Sigmoid colon (tissue), 7 donors: ENCODE data around the gene POLE. TPM values are rescaled to one million over a fixed set of nuclear protein-coding genes. Genes with fewer than 3 reads are reported as not detected.

Source experiments
- DNase-seq: peaks from one replicate; pipeline ENCODE4 v3.0.0-alpha.2; 2019
- H3K27ac ChIP-seq, 4 donors: fragments of 200-600 bp; sonication (generic); one replicate each; pipeline ENCODE4 v1.5.1; 2016 to 2019; ENCODE audit warnings: mild to moderate bottlenecking in 1 of 4
- H3K27me3 ChIP-seq, 3 donors: fragments of 200-600 bp; sonication (generic); one replicate each; pipeline ENCODE4 v1.5.1; 2019; ENCODE audit warnings: mild to moderate bottlenecking in 1 of 3
- H3K36me3 ChIP-seq, 4 donors: fragments of 200-600 bp; sonication (generic); one replicate each; pipeline ENCODE4 v1.5.1; 2016 to 2019
- H3K4me1 ChIP-seq, 4 donors: fragments of 200-600 bp; sonication (generic); one replicate each; pipeline ENCODE4 v1.5.1; 2017 to 2019
- H3K4me3 ChIP-seq, 4 donors: fragments of 200-600 bp; sonication (generic); one replicate each; pipeline ENCODE4 v1.5.1; 2017 to 2019; ENCODE audit warnings: mild to moderate bottlenecking in 2 of 4, moderate library complexity in 1 of 4
- H3K9me3 ChIP-seq, 4 donors: fragments of 200-600 bp in 3 of 4; sonication (generic) in 3 of 4; one replicate each; pipeline versions ENCODE4 v1.5.1 to v1.6.1; 2013 to 2019
- EP300 ChIP-seq, 4 donors: sonication (generic); formaldehyde crosslinking; IDR thresholded peaks; one replicate each; pipeline ENCODE4 v1.6.1; 2017; ENCODE audit warnings: antibody characterized with exemption in 4 of 4
- POLR2A ChIP-seq, 2 donors: fragments of 450-650 bp; IDR thresholded peaks; one replicate each; pipeline ENCODE4 v1.6.1; 2016; ENCODE audit warnings: antibody characterized with exemption in 2 of 2, mild to moderate bottlenecking in 2 of 2, moderate library complexity in 2 of 2
- POLR2AphosphoS5 ChIP-seq, 4 donors: sonication (generic); formaldehyde crosslinking; IDR thresholded peaks; one replicate each; pipeline ENCODE4 v1.6.1; 2017; ENCODE audit warnings: antibody characterized with exemption in 4 of 4
- WGBS, 2 donors: extraction: QIAGEN DNeasy Blood & Tissue Kit; methylation state at CpG; one replicate each; pipeline ENCODE4 v1.1.7; 2013; 5-methylcytosine and 5-hydroxymethylcytosine counted together
- intact Hi-C: fragments of 100-400 bp; cut with DNase I; formaldehyde crosslinking; loops from one replicate; pipeline ENCODE4 v1.15.1; 2023
- polyA plus RNA-seq, 3 donors: library from polyadenylated mRNA; stranded (reverse); fragments of 200-250 nt; gene quantifications; one replicate each; pipeline ENCODE4 v1.2.3, GENCODE V29; 2013
- total RNA-seq, 4 donors: library from RNA; depleted of rRNA; stranded (reverse); fragments of >200 nt; gene quantifications; one replicate each; pipeline ENCODE4 v1.1.0, GENCODE V29; 2016
- TF ChIP-seq, protein P1 (sequence below), 4 experiments: fragments of 450-650 bp in 3 of 4; fragments of 200-600 bp in 1 of 4; IDR thresholded peaks; one replicate each; pipeline ENCODE4 v1.5.1; 2016 to 2019; ENCODE audit warnings: antibody characterized with exemption in 4 of 4, mild to moderate bottlenecking in 3 of 4, moderate library complexity in 2 of 4
- donor health status: healthy with polysubstance abuse.
- donor health status: Bipolar disorder and iron deficiency.
- donor health status: healthy.

Gene POLE
- total and polyA plus RNA-seq, 7 donors: 11.1 to 37.4 (median 32.9) TPM

DNA sequence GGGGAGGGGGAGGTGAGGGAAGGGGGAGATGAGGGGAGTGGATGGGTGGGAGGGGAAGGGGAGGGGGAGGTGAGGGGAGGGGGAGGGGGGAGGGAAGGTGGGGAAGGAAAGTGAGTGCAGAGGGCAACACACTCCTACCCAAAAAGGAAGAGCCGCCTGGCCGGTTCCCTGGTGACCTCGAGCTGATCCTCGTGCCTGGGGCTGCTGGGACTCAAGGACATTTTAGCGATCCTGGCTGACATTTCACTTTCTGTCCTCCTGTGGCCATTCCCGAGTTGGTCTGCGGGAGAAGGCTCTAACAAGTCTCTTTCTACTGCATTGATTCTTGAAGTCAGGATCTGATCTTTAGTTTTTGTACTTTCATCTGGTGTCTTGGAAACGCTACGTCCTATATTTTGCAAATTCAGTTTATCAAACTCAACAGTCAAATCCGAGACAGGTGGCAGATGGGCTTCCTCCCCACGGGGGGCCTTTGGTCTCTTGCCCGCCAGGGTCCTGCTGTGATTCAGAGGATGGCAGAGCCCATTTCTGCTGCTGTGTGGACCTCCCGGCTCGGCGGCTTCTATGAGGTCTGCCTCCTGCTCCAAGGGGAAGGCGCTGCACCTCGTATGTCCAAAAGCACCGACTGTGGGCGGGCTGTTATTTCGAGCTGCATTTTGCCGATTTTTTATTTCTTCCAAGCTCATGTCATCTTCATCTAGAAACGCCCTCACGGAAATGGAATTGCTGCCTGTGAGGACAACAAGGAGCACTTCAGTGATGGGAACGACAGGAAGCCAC lies 42.6 kb upstream of the POLE start:
- H3K27me3 ChIP-seq: no peaks in the 10 kb centered on the region
- no peaks in the 10 kb centered on the region for H3K9me3 ChIP-seq
- H3K4me3 ChIP-seq: no peak overlapping the region
- no peaks in the 10 kb centered on the region for H3K4me1 ChIP-seq
- intact Hi-C loops: no loop called here
- DNase-seq: no peak
- peaks cover 47 to 96% (median 67%) of the 10 kb centered on the region in 4 donors for H3K36me3 ChIP-seq
- 89 to 91% methylated on average over 24 of the region's 24 CpGs for WGBS, 2 donors
- no peak overlapping the region for H3K27ac ChIP-seq
- TF ChIP-seq POLR2AphosphoS5 (IDR thresholded peaks at IDR 0.05) (no peak), EP300 (IDR thresholded peaks at IDR 0.05) (no peak), POLR2A (IDR thresholded peaks at IDR 0.05) (no peak)
- TF ChIP-seq, protein P1, sequence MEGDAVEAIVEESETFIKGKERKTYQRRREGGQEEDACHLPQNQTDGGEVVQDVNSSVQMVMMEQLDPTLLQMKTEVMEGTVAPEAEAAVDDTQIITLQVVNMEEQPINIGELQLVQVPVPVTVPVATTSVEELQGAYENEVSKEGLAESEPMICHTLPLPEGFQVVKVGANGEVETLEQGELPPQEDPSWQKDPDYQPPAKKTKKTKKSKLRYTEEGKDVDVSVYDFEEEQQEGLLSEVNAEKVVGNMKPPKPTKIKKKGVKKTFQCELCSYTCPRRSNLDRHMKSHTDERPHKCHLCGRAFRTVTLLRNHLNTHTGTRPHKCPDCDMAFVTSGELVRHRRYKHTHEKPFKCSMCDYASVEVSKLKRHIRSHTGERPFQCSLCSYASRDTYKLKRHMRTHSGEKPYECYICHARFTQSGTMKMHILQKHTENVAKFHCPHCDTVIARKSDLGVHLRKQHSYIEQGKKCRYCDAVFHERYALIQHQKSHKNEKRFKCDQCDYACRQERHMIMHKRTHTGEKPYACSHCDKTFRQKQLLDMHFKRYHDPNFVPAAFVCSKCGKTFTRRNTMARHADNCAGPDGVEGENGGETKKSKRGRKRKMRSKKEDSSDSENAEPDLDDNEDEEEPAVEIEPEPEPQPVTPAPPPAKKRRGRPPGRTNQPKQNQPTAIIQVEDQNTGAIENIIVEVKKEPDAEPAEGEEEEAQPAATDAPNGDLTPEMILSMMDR (IDR thresholded peaks at IDR 0.05): no peak

DNA sequence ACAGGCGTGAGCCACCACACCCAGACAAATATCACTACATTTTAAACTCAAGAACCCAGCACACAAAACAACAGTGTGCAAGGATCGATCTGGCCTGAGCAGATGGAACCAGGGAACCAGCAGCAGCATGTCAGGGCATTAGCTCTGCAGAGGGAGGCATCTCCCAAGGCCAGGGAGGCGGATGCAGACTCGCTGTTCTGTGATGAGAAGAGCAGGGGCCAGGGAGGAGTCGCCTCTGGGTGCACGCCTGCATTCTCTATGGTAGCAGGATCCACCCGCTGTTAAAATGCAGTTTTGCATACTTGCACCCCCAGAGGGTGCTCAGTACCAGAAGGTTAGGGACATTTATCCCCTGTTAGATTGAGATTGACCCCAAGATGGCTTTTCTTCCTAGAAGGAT lies 41.4 kb upstream of the POLE start:
- TF ChIP-seq POLR2AphosphoS5 (IDR thresholded peaks at IDR 0.05) (no peak), POLR2A (IDR thresholded peaks at IDR 0.05) (no peak), EP300 (IDR thresholded peaks at IDR 0.05) (no peak)
- TF ChIP-seq, protein P1 (IDR thresholded peaks at IDR 0.05): no peak
- no peaks in the 10 kb centered on the region for H3K4me1 ChIP-seq

DNA sequence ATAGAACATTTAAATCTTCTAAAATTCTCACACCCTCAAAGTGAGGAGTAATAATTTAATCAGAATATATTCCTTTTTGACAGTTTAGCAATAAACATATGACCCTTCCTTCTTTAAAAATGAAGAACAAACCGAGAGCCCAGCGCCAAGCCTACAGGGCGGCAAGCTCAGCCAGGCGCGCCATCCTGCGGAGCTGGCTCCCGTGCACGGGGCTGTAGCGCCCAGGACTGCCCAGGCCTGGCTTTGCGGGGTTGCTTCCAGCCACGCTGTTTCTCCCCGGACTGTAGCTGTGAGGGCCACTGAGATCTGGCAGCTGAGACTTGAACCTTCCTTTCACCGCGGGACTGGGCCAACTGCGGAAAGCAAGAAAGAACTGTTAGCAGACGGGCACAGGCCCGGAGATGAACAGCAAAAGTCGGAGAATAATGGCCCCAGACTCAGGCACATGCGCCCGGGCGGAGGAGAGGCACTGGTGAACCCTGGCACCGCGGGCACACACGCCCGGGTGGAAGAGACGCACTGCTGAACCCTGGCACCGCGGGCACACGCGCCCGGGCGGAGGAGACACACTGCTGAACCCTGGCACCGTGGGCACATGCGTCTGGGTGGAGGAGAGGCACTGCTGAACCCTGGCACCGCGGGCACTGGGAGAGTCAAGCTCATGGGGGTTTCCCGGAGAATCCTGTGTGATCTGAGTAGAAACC lies 40.1 kb upstream of the POLE start:
- Histone ChIP-seq H3K36me3 (peaks cover 35 to 96% (median 55%) of the 10 kb centered on the region in 4 donors), H3K27ac (no peak overlapping the region), H3K4me1 (no peaks in the 10 kb centered on the region), H3K27me3 (no peaks in the 10 kb centered on the region), H3K9me3 (no peaks in the 10 kb centered on the region), H3K4me3 (no peak overlapping the region)
- TF ChIP-seq EP300 (IDR thresholded peaks at IDR 0.05) (no peak), POLR2AphosphoS5 (IDR thresholded peaks at IDR 0.05) (no peak), POLR2A (IDR thresholded peaks at IDR 0.05) (no peak)
- TF ChIP-seq, protein P1 (IDR thresholded peaks at IDR 0.05): no peak
- 94% methylated on average over 37 of the region's 37 CpGs for WGBS, 2 donors
- intact Hi-C loops: no loop called here
- DNase-seq: no peak

More for the DNA sequence above, 41.4 kb upstream of the POLE start:
- Histone ChIP-seq H3K27me3 (no peaks in the 10 kb centered on the region), H3K4me3 (no peak overlapping the region), H3K36me3 (peaks cover 41 to 96% (median 62%) of the 10 kb centered on the region in 4 donors), H3K27ac (no peak overlapping the region), H3K9me3 (no peaks in the 10 kb centered on the region)
- 97 to 98% methylated on average over 7 of the region's 7 CpGs for WGBS, 2 donors
- no peak for DNase-seq
- intact Hi-C loops: no loop called here

DNA sequence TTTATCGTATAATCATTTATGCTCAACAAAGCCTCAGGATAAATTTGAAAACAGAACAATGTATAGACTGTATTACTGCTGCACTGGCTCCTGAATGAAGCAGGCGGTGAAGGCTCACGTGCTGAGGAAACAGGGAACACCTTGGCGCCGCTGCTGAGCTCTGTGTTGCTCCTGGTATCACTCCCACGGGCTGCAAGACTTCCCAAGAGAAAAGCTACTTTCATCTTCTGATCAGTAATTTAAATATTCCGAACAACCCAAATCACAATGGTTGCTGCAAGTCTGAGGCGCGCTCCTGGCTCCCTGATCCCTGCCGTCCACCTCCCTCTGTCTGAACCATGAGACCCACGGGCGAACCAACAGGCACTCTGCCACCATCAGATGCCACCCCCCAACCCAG lies 39.2 kb upstream of the POLE start:
- intact Hi-C loops: no loop called here
- no peak overlapping the region for H3K27ac ChIP-seq
- no peaks in the 10 kb centered on the region for H3K27me3 ChIP-seq
- peaks cover 28 to 96% (median 51%) of the 10 kb centered on the region in 4 donors for H3K36me3 ChIP-seq
- no peak for TF ChIP-seq POLR2AphosphoS5 (IDR thresholded peaks at IDR 0.05)
- TF ChIP-seq EP300 (IDR thresholded peaks at IDR 0.05): no peak
- TF ChIP-seq, protein P1 (IDR thresholded peaks at IDR 0.05): no peak
- TF ChIP-seq POLR2A (IDR thresholded peaks at IDR 0.05): no peak
- no peaks in the 10 kb centered on the region for H3K9me3 ChIP-seq
- WGBS, 2 donors: 96% methylated on average over 12 of the region's 12 CpGs
- no peak overlapping the region for H3K4me3 ChIP-seq
- no peaks in the 10 kb centered on the region for H3K4me1 ChIP-seq
- no peak for DNase-seq
